ENCODE measurements around the gene ALOXE3.
"Not testable (repeated sequence)": the region's sequence is repeated elsewhere in the genome, so short reads cannot be mapped to it uniquely, and the experiment has no call there.

The ALOXE3 gene

DNA sequence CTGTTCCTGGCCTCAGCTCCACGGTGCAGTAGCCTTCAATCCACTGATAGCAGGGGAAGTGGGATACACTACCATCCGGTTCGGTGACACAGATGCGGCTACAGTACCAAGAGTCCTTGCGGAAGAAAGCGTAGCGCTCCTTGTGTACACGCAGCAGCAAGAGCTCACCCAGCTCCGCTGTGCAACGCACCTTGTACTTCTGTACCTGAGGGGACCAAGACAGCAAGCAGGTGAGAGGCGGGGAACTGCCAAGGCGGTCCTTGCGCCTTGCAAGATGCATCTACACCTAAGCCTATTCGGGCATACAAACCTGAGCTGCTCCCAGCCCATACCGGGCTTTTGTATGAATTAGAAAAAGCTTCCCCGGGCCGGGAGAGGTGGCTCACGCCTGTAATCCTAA, 1.5 kb downstream of the ALOXE3 start:
- POLR2A ChIA-PET (ENCODE audit: low non-redundant PET) = no interaction called here
- CTCF ChIA-PET = interaction anchor here (0.6 to 5.0 kb wide), 4 partner anchors 23 to 282 kb away, joined by 3 to 48 read pairs (median 4); no protein-coding TSS in a partner anchor

GRCh38 chr17:8110907-8111306, 7.4 kb downstream of the ALOXE3 start:
- no peak for DNase-seq (ENCODE audit: low spot score)
- TF ChIP-seq, protein P1, sequence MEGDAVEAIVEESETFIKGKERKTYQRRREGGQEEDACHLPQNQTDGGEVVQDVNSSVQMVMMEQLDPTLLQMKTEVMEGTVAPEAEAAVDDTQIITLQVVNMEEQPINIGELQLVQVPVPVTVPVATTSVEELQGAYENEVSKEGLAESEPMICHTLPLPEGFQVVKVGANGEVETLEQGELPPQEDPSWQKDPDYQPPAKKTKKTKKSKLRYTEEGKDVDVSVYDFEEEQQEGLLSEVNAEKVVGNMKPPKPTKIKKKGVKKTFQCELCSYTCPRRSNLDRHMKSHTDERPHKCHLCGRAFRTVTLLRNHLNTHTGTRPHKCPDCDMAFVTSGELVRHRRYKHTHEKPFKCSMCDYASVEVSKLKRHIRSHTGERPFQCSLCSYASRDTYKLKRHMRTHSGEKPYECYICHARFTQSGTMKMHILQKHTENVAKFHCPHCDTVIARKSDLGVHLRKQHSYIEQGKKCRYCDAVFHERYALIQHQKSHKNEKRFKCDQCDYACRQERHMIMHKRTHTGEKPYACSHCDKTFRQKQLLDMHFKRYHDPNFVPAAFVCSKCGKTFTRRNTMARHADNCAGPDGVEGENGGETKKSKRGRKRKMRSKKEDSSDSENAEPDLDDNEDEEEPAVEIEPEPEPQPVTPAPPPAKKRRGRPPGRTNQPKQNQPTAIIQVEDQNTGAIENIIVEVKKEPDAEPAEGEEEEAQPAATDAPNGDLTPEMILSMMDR (conservative IDR thresholded peaks at IDR 0.05; ENCODE audit: low read depth) = no peak
- no peak overlapping the region; the same call in 1 of the 2 replicates for H3K27ac ChIP-seq
- ChIA-PET CTCF (interaction anchor here (0.6 to 2.4 kb wide), 18 partner anchors 8 to 189 kb away, joined by 3 to 16 read pairs (median 4); no protein-coding TSS in a partner anchor), POLR2A (ENCODE audit: low non-redundant PET) (no interaction called here)

More for the DNA sequence above, 1.5 kb downstream of the ALOXE3 start:
- DNase-seq (ENCODE audit: low spot score) = no peak
- H3K27ac ChIP-seq = peak overlapping the region; percentile 95; the same call in 1 of the 2 replicates
- TF ChIP-seq, protein P1 (conservative IDR thresholded peaks at IDR 0.05; ENCODE audit: low read depth) = no peak

DNA sequence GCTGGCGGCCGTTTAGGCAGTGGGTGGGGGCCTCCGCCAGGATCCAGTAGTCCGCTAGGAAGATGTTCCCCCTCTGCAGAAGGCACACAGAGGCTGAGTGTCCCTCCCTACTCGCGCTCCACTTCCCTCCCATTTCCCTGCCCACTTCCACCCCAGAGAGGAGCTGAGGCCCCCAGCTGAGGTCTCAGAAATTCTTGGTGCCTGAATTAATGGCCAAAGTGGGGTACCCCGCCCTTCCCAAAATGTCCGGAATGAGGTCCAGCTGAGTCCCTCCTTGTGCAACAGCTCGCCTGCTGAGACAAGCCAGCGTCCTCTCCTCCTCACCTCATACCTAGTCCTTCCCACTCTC, 7.9 kb downstream of the ALOXE3 start:
- no peak overlapping the region; the same call in 1 of the 2 replicates for H3K27ac ChIP-seq
- TF ChIP-seq, protein P1 (conservative IDR thresholded peaks at IDR 0.05; ENCODE audit: low read depth) = peak; percentile 66
- CTCF ChIA-PET = interaction anchor here (0.6 to 2.4 kb wide), 17 partner anchors 9 to 170 kb away, joined by 3 to 16 read pairs (median 4); no protein-coding TSS in a partner anchor
- POLR2A ChIA-PET (ENCODE audit: low non-redundant PET) = no interaction called here
- DNase-seq (ENCODE audit: low spot score) = no peak

DNA sequence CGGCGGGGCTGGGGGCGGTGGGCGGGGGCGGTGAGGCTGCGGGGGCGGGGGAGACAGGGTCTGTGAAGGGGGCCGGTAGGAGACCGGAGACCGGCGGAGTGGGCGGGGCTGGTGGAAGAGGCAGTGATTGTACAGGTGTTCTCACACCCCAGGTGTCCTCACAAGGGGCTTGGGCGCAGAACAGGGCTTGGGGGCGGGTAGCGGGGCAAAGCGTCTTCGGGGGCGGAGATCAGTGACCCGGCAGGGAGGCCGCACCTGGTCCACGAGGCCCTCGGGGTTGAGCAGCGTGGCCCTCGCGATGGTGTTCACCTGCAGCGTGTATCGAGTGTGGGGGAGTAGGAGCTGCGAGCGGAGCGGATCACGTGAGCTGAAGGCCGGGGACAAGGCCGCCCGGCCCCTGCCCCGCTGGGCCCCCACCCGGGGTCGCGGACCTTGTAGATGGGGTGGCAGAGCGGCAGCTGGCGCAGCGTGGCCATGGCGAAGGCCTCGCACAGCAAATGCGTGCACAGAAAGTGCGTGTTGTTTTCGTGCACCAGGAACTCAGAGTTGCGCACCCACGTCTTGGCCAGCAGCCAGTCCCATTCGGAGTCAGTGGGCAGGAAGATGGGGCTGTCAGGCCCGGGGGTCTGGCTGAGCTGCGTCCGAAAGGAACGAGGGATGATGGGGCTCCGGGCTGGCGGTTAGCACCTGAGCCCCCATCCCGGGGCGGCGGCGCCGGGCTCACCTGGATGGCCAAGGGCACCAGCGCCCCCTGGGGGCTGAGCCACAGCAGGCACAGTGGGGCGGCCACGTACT, 8.5 kb downstream of the ALOXE3 start:
- peak; percentile 55 for DNase-seq (ENCODE audit: low spot score)
- ChIA-PET POLR2A (ENCODE audit: low non-redundant PET) (interaction anchor here (0.6 kb wide), 1 partner anchor 62 kb away, joined by 4 read pairs; no protein-coding TSS in a partner anchor), CTCF (interaction anchor here (0.6 to 2.4 kb wide), 17 partner anchors 9 to 399 kb away, joined by 3 to 16 read pairs (median 5); no protein-coding TSS in a partner anchor)
- TF ChIP-seq, protein P1 (conservative IDR thresholded peaks at IDR 0.05; ENCODE audit: low read depth) = peak; percentile 92
- no peak overlapping the region; the same call in 1 of the 2 replicates for H3K27ac ChIP-seq

- DNase-seq (ENCODE audit: low spot score) = no peak
- ChIA-PET POLR2A (ENCODE audit: low non-redundant PET) (interaction anchor here (0.6 kb wide), 1 partner anchor 63 kb away, joined by 4 read pairs; no protein-coding TSS in a partner anchor), CTCF (interaction anchor here (0.6 to 2.4 kb wide), 10 partner anchors 10 to 398 kb away, joined by 3 to 16 read pairs (median 4); no protein-coding TSS in a partner anchor)
- no peak overlapping the region for H3K27ac ChIP-seq
- TF ChIP-seq, protein P1 (conservative IDR thresholded peaks at IDR 0.05; ENCODE audit: low read depth) = no peak
Measured at GRCh38 chr17:8108972-8109660, 9.2 kb downstream of the ALOXE3 start.

GRCh38 chr17:8106980-8107379, 11.3 kb downstream of the ALOXE3 start:
- CTCF ChIA-PET = interaction anchor here (0.8 to 1.3 kb wide), 4 partner anchors 14 to 33 kb away, joined by 3 to 5 read pairs (median 4); no protein-coding TSS in a partner anchor
- DNase-seq (ENCODE audit: low spot score); POLR2A ChIA-PET (ENCODE audit: low non-redundant PET): not testable (repeated sequence)
- H3K27ac ChIP-seq = peak overlapping the region; percentile 60
